ENCODE results near the gene STAT4.

The STAT4 gene

GRCh38 chr2:191015239-191015638 lies 135.6 kb downstream of the STAT4 start:
- Mint-ChIP-seq H3K27me3 (ENCODE audit: low read depth, poor library complexity) (peaks cover 8% of the 10 kb centered on the region), H3K4me1 (no peaks in the 10 kb centered on the region), H3K4me3 (no peak overlapping the region), H3K36me3 (ENCODE audit: low read depth) (peaks cover 1% of the 10 kb centered on the region), H3K27ac (no peak overlapping the region), H3K9me3 (peaks cover 5% of the 10 kb centered on the region)
- DNase-seq = no peak
- TF ChIP-seq CTCF (IDR thresholded peaks at IDR 0.05) = no peak

GRCh38 chr2:191014653-191015020 lies 136.2 kb downstream of the STAT4 start:
- no peak for TF ChIP-seq CTCF (IDR thresholded peaks at IDR 0.05)
- no peak overlapping the region for H3K4me3 Mint-ChIP-seq
- peaks cover 7% of the 10 kb centered on the region for H3K36me3 Mint-ChIP-seq (ENCODE audit: low read depth)
- peaks cover 5% of the 10 kb centered on the region for H3K9me3 Mint-ChIP-seq
- H3K4me1 Mint-ChIP-seq = no peaks in the 10 kb centered on the region
- H3K27ac Mint-ChIP-seq = no peak overlapping the region
- peaks cover 8% of the 10 kb centered on the region for H3K27me3 Mint-ChIP-seq (ENCODE audit: low read depth, poor library complexity)
- no peak for DNase-seq

GRCh38 chr2:191013932-191014652 lies 136.7 kb downstream of the STAT4 start, which contains the start of gene STAT1:
STAT1 (minus strand) TSS chr2:191014171; CDS start chr2:191010003, 4,168 bp downstream.
- Mint-ChIP-seq H3K27ac (no peak within 1 kb of the TSS), H3K4me1 (no peaks in the 10 kb centered on the region), H3K9me3 (peaks cover 5% of the 10 kb centered on the region), H3K4me3 (no peak within 1 kb of the TSS), H3K27me3 (ENCODE audit: low read depth, poor library complexity) (peaks cover 8% of the 10 kb centered on the region), H3K36me3 (ENCODE audit: low read depth) (peaks cover 11% of the 10 kb centered on the region)
- TF ChIP-seq CTCF (IDR thresholded peaks at IDR 0.05) = no peak
- peak; percentile 96 for DNase-seq

GRCh38 chr2:191013682-191013931 lies 137.2 kb downstream of the STAT4 start:
- peaks cover 14% of the 10 kb centered on the region for H3K36me3 Mint-ChIP-seq (ENCODE audit: low read depth)
- H3K4me1 Mint-ChIP-seq = no peaks in the 10 kb centered on the region
- peaks cover 5% of the 10 kb centered on the region for H3K27me3 Mint-ChIP-seq (ENCODE audit: low read depth, poor library complexity)
- no peak for DNase-seq
- no peak for TF ChIP-seq CTCF (IDR thresholded peaks at IDR 0.05)
- no peak overlapping the region for H3K27ac Mint-ChIP-seq
- H3K4me3 Mint-ChIP-seq = no peak overlapping the region
- H3K9me3 Mint-ChIP-seq = peaks cover 5% of the 10 kb centered on the region

- Mint-ChIP-seq H3K9me3 (peaks cover 5% of the 10 kb centered on the region), H3K27ac (no peak overlapping the region), H3K27me3 (ENCODE audit: low read depth, poor library complexity) (no peaks in the 10 kb centered on the region), H3K4me1 (no peaks in the 10 kb centered on the region), H3K36me3 (ENCODE audit: low read depth) (peaks cover 19% of the 10 kb centered on the region), H3K4me3 (no peak overlapping the region)
- no peak for TF ChIP-seq CTCF (IDR thresholded peaks at IDR 0.05)
- DNase-seq = no peak
Measured at GRCh38 chr2:191012845-191013681, 137.7 kb downstream of the STAT4 start.

Data from nephron progenitor cell (in vitro differentiated cells).